A549 (cell line): ENCODE results near the gene SARS2. TPM values are rescaled to one million over a fixed set of nuclear protein-coding genes. Genes with fewer than 3 reads are reported as not detected.

Experiments
- ATAC-seq, 2 experiments: fragments of 200-7000 bp in 1 of 2; fragments of >200 bp in 1 of 2; cut with Nextera tagmentation in 1 of 2; cut with Tn5 transposase in 1 of 2; 3 replicates each; pipeline versions ENCODE4 v1.8.0 to v1.9.1; 2018 to 2020; ENCODE audit warnings: mild to moderate bottlenecking in 1 of 2, moderate library complexity in 1 of 2
- CTCF ChIA-PET: fragments of 300-600 bp; sonication (Branson Sonifier 250); formaldehyde crosslinking; extraction: SDS; loops from one replicate; lab custom pipeline; 2021; ENCODE audit warnings: antibody characterized with exemption, inconsistent platforms; lab: Yijun Ruan, JAX
- POLR2A ChIA-PET: fragments of 350-600 bp; formaldehyde crosslinking; extraction: SDS; loops from one replicate; lab custom pipeline; 2021; ENCODE audit warnings: antibody characterized with exemption, inconsistent platforms; lab: Yijun Ruan, JAX
- DNase-seq, 2 experiments: peaks; one replicate each; pipeline versions ENCODE4 v3.0.0 to v3.0.0-alpha.2; 2011 to 2016; ENCODE audit warnings: low read depth in 1 of 2, low spot score in 1 of 2
- FAIRE-seq: peaks from 2 replicates; lab custom pipeline; 2011; peaks lifted over from hg19 to GRCh38; lab: Jason Lieb, UNC
- H3K27ac ChIP-seq, 2 experiments: fragments of >200 bp; sonication (Bioruptor Twin); formaldehyde crosslinking; 3 replicates each; pipeline ENCODE4 v1.5.1; 2016 to 2017
- H3K4me1 ChIP-seq: fragments of >200 bp; sonication (Bioruptor Twin); formaldehyde crosslinking; 3 replicates; pipeline ENCODE4 v1.6.1; 2016
- H3K4me2 ChIP-seq: fragments of >200 bp; sonication (Bioruptor Twin); formaldehyde crosslinking; 3 replicates; pipeline ENCODE4 v1.6.1; 2016
- H3K4me3 ChIP-seq: fragments of >200 bp; sonication (Bioruptor Twin); formaldehyde crosslinking; 3 replicates; pipeline ENCODE4 v1.5.1; 2016
- H3K9me3 ChIP-seq: fragments of >200 bp; sonication (Bioruptor Twin); formaldehyde crosslinking; 3 replicates; pipeline ENCODE4 v1.6.1; 2016
- ATOH8 ChIP-seq: fragments of 250-450 bp; sonication (Bioruptor Pico); IDR thresholded peaks from 2 replicates; pipeline ENCODE4 v1.5.0; 2020; ENCODE audit warnings: low read depth, mild to moderate bottlenecking, moderate library complexity
- BCL3 ChIP-seq: fragments of >200 bp; sonication (Bioruptor Twin); formaldehyde crosslinking; IDR thresholded peaks from 3 replicates; pipeline ENCODE4 v1.6.1; 2016
- CBX2 ChIP-seq: fragments of 200-600 bp; sonication (generic); IDR thresholded peaks from 2 replicates; pipeline ENCODE4 v1.6.1; 2016; ENCODE audit warnings: low read depth, mild to moderate bottlenecking, borderline replicate concordance
- CEBPB ChIP-seq, 2 experiments: fragments of >200 bp in 1 of 2; sonication (Bioruptor Twin) in 1 of 2; formaldehyde crosslinking in 1 of 2; IDR thresholded peaks; 2 replicates each; pipeline ENCODE4 v1.6.1; 2012 to 2016
- CHD4 ChIP-seq: fragments of 200-600 bp; sonication (generic); IDR thresholded peaks from 2 replicates; pipeline ENCODE4 v1.6.1; 2016; ENCODE audit warnings: antibody characterized with exemption, mild to moderate bottlenecking, borderline replicate concordance
- CTCF ChIP-seq: fragments of >200 bp; sonication (Bioruptor Twin); formaldehyde crosslinking; IDR thresholded peaks from 3 replicates; pipeline ENCODE4 v1.5.1; 2016
- E2F6 ChIP-seq: IDR thresholded peaks from 2 replicates; pipeline ENCODE4 v1.6.1; 2012; ENCODE audit warnings: low read depth, borderline replicate concordance
- EHF ChIP-seq: fragments of 250-450 bp; sonication (Bioruptor Pico); IDR thresholded peaks from 2 replicates; pipeline ENCODE4 v1.5.0; 2020; ENCODE audit warnings: mild to moderate bottlenecking
- ESRRA ChIP-seq: fragments of 150-350 bp; IDR thresholded peaks from 2 replicates; pipeline ENCODE4 v1.6.1; 2014; ENCODE audit warnings: mild to moderate bottlenecking, low read length, borderline replicate concordance
- FOSL2 ChIP-seq, 2 experiments: fragments of 450-650 bp in 1 of 2; fragments of >200 bp in 1 of 2; sonication (Bioruptor Twin) in 1 of 2; formaldehyde crosslinking; IDR thresholded peaks; 2 replicates each; pipeline versions ENCODE4 v1.5.0 to v1.6.1; 2016 to 2020; ENCODE audit warnings: mild to moderate bottlenecking in 1 of 2, moderate library complexity in 1 of 2
- FOXS1 ChIP-seq: fragments of 250-450 bp; sonication (Bioruptor Pico); IDR thresholded peaks from 2 replicates; pipeline ENCODE4 v1.5.0; 2020; ENCODE audit warnings: mild to moderate bottlenecking, moderate library complexity
- GATA3 ChIP-seq: IDR thresholded peaks from 2 replicates; pipeline ENCODE4 v1.6.1; 2012; ENCODE audit warnings: borderline replicate concordance
- HDAC2 ChIP-seq: fragments of 200-600 bp; sonication (generic); IDR thresholded peaks from 2 replicates; pipeline ENCODE4 v1.6.1; 2016
- HOXA7 ChIP-seq: fragments of 250-450 bp; sonication (Bioruptor Pico); IDR thresholded peaks from 2 replicates; pipeline ENCODE4 v1.5.0; 2020; ENCODE audit warnings: mild to moderate bottlenecking, moderate library complexity
- JUN ChIP-seq, 2 experiments: fragments of >200 bp; sonication (Bioruptor Twin); formaldehyde crosslinking; IDR thresholded peaks; 2 replicates in 1 of 2; 3 replicates in 1 of 2; pipeline ENCODE4 v1.6.1; 2016 to 2017
- KDM1A ChIP-seq: fragments of 200-600 bp; sonication (generic); IDR thresholded peaks from 2 replicates; pipeline ENCODE4 v1.6.1; 2016; ENCODE audit warnings: low read depth, mild to moderate bottlenecking
- KDM5A ChIP-seq: fragments of 200-600 bp; sonication (generic); IDR thresholded peaks from 2 replicates; pipeline ENCODE4 v1.6.1; 2016; ENCODE audit warnings: antibody characterized with exemption, mild to moderate bottlenecking
- MAX ChIP-seq: IDR thresholded peaks from 2 replicates; pipeline ENCODE4 v1.6.1; 2012
- NFE2L2 ChIP-seq: fragments of 150-350 bp; conservative IDR thresholded peaks from 2 replicates; pipeline ENCODE4 v1.6.1; 2014; ENCODE audit warnings: low read length
- NPAS2 ChIP-seq: fragments of 250-450 bp; sonication (Bioruptor Pico); IDR thresholded peaks from 2 replicates; pipeline ENCODE4 v1.8.0; 2022; ENCODE audit warnings: mild to moderate bottlenecking, moderate library complexity, borderline replicate concordance
- NR3C1 ChIP-seq: fragments of >200 bp; sonication (Bioruptor Twin); formaldehyde crosslinking; IDR thresholded peaks from 3 replicates; pipeline ENCODE4 v1.6.1; 2017
- PBX3 ChIP-seq: IDR thresholded peaks from 2 replicates; pipeline ENCODE4 v1.6.1; 2012
- POLR2A ChIP-seq: IDR thresholded peaks from 2 replicates; pipeline ENCODE4 v1.6.1; 2012; ENCODE audit warnings: mild to moderate bottlenecking, low read length
- RFX5 ChIP-seq: fragments of 450-650 bp; IDR thresholded peaks from 2 replicates; pipeline ENCODE4 v1.7.1; 2014; ENCODE audit warnings: antibody characterized with exemption, mild to moderate bottlenecking, moderate library complexity
- RNF2 ChIP-seq: fragments of 200-600 bp; sonication (generic); IDR thresholded peaks from 2 replicates; pipeline ENCODE4 v1.6.1; 2016; ENCODE audit warnings: low read depth, mild to moderate bottlenecking, antibody characterized with exemption, moderate library complexity, borderline replicate concordance
- SMC3 ChIP-seq: fragments of >200 bp; sonication (Bioruptor Twin); formaldehyde crosslinking; IDR thresholded peaks from 3 replicates; pipeline ENCODE4 v1.6.1; 2018; ENCODE audit warnings: inconsistent platforms
- TP53 ChIP-seq: fragments of 250-450 bp; sonication (Bioruptor Pico); IDR thresholded peaks from 2 replicates; pipeline ENCODE4 v1.5.0; 2021; ENCODE audit warnings: mild to moderate bottlenecking, moderate library complexity
- ZFP36 ChIP-seq: fragments of 450-650 bp; IDR thresholded peaks from 2 replicates; pipeline ENCODE4 v1.6.1; 2014; ENCODE audit warnings: borderline replicate concordance; ENCODE audit not compliant: partially characterized antibody
- WGBS: methylation state at CpG from one replicate; pipeline ENCODE4 v1.1.6; 2017; ENCODE audit errors: missing lambda C conversion rate; 5-methylcytosine and 5-hydroxymethylcytosine counted together
- polyA plus RNA-seq, 4 experiments: library from polyadenylated mRNA; depleted of rRNA in 3 of 4; stranded (reverse); fragments of >200 nt; fragmentation: RNase III in 1 of 4; extraction: RNeasy Plus Mini Kit Qiagen cat#74134 plus additional on column Dnase treatment in 1 of 4; gene quantifications; 2 replicates in 3 of 4; 3 replicates in 1 of 4; pipeline ENCODE4 v1.2.3, GENCODE V29; 2011 to 2017

SARS2 gene
- polyA plus RNA-seq, 2 of the 4 experiments (the other 2 are of a cell fraction): 46.1 to 93.4 TPM

- FAIRE-seq (peak; percentile 54), ATAC-seq (peak; percentile 77 to 80), DNase-seq (peak; percentile 71 to 92)
- Histone ChIP-seq H3K9me3 (peaks cover 6% of the 10 kb centered on the region; the same call in 2 of the 3 replicates), H3K4me2 (peak overlapping the region; percentile 92), H3K4me1 (peaks cover 46% of the 10 kb centered on the region), H3K4me3 (peak overlapping the region; percentile 51), H3K27ac (peak overlapping the region; percentile 91 to 94)
- ChIA-PET CTCF (interaction anchor here (0.6 to 12.4 kb wide), 75 partner anchors 9 to 588 kb away, joined by 3 to 344 read pairs (median 4); partner anchors contain the start of genes ACP7, FBXO27, GGN and GMFG), POLR2A (interaction anchor here (0.6 to 2.9 kb wide), 20 partner anchors 9 to 460 kb away, joined by 3 to 22 read pairs (median 5); partner anchors contain the start of genes FBXO27, MRPS12, RPS16 and SAMD4B)
- 3% methylated on average over 20 of the region's 22 CpGs for WGBS
- TF ChIP-seq HDAC2: no peak
- TF ChIP-seq POLR2A: peak; percentile 21
- TF ChIP-seq SMC3: no peak
- TF ChIP-seq JUN (IDR thresholded peaks at IDR 0.05): peak in 1 of 2 experiments; percentile 93; a peak in 2 of 5 replicates
- 0 out of 2 replicates have a peak, but pooled peaks have one; percentile 5 for TF ChIP-seq ESRRA
- TF ChIP-seq BCL3: peak; percentile 94; the same call in 1 of the 3 replicates
Measured at GRCh38 chr19:38975861-38976271, 45.3 kb upstream of the SARS2 start.

- Histone ChIP-seq H3K4me2 (peak within 1 kb of the TSS; percentile 92), H3K4me1 (peaks cover 51% of the 10 kb centered on the region), H3K9me3 (peaks cover under 1% of the 10 kb centered on the region; the same call in 1 of the 3 replicates), H3K4me3 (peak within 1 kb of the TSS; percentile 51), H3K27ac (peak within 1 kb of the TSS; percentile 91 to 94)
- FAIRE-seq (no peak), DNase-seq (peak; percentile 84 to 87), ATAC-seq (peak; percentile 83)
- POLR2A ChIA-PET: interaction anchor here (0.6 to 2.9 kb wide), 20 partner anchors 9 to 461 kb away, joined by 3 to 22 read pairs (median 5); partner anchors contain the start of genes FBXO27, MRPS12, RPS16 and SAMD4B
- 2% methylated on average over 50 of the region's 63 CpGs for WGBS
- CTCF ChIA-PET: interaction anchor here (0.6 to 12.4 kb wide), 54 partner anchors 10 to 528 kb away, joined by 3 to 344 read pairs (median 6); partner anchors contain the start of genes FBXO27, GMFG, MRPS12 and SARS2
- TF ChIP-seq ZFP36: peak; percentile 88
- TF ChIP-seq SMC3: no peak
- TF ChIP-seq NFE2L2: no peak
- TF ChIP-seq ATOH8: peak; percentile 89
- TF ChIP-seq TP53 (CRISPR knock-in tag): peak; percentile 86; the same call in 1 of the 2 replicates
- TF ChIP-seq HOXA7: peak; percentile 34; the same call in 1 of the 2 replicates
- 0 out of 2 replicates have a peak, but pooled peaks have one; percentile 29 for TF ChIP-seq KDM1A
- no peak for TF ChIP-seq RFX5
- no peak for TF ChIP-seq KDM5A
- TF ChIP-seq FOSL2 (IDR thresholded peaks at IDR 0.05): no peak
- peak; percentile 11; the same call in 1 of the 2 replicates for TF ChIP-seq FOSL2 (CRISPR knock-in tag; IDR thresholded peaks at IDR 0.05)
- peak; percentile 81; the same call in 1 of the 2 replicates for TF ChIP-seq EHF (CRISPR knock-in tag)
- TF ChIP-seq NPAS2: no peak
- TF ChIP-seq CEBPB (IDR thresholded peaks at IDR 0.05): no peak
- TF ChIP-seq NR3C1: no peak
- 0 out of 2 replicates have a peak, but pooled peaks have one; percentile 23 for TF ChIP-seq FOXS1
- no peak; the same call in 2 of the 3 replicates for TF ChIP-seq CTCF
- peak; percentile 66 for TF ChIP-seq PBX3
- TF ChIP-seq E2F6: peak; percentile 97
- TF ChIP-seq MAX: peak; percentile 100
- no peak; the same call in 2 of the 3 replicates for TF ChIP-seq BCL3
- no peak for TF ChIP-seq CBX2
- TF ChIP-seq RNF2: peak; percentile 93; the same call in 1 of the 2 replicates
- TF ChIP-seq CHD4: peak; percentile 51; the same call in 1 of the 2 replicates
- no peak for TF ChIP-seq GATA3
Measured at GRCh38 chr19:38975214-38975860, 44.8 kb upstream of the SARS2 start, which contains the start of gene FBXO17. Gene FBXO17, minus strand, starts transcription at chr19:38975742. Its CDS starts 25,423 bp downstream, at chr19:38950319.
